ENCODE results near the gene PRPF40B.

The PRPF40B gene

DNA sequence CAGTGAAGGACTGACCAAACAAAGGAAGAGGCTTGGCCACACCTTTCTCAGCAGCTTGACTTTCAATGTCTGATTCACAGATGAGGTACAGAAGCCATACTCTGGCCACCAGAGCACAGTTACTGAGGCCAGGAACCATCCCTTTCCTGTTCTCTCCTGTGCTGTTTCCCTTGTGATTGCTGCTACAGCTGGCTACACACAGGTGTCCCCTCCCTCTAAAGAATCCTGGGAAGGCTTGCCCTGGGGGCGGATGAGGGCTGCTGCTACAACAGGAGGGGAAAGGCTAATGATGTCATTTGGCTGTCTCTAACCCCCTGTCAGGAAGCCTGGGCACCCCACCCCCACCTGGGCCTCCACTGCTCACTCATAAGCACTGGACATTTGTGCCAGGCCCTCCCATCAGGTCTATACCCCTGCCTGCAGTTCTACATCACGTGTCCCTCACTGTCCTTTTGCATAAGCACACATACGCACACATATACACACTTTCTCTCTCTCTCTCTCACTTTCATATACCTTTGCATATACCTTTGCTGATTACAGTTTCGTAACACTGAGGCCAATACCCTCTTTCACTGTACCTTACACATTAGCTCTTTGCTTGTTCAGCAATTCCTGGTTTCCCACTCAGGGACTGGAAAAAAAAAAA lies 41.4 kb downstream of the PRPF40B start:
- TF ChIP-seq, protein P1, sequence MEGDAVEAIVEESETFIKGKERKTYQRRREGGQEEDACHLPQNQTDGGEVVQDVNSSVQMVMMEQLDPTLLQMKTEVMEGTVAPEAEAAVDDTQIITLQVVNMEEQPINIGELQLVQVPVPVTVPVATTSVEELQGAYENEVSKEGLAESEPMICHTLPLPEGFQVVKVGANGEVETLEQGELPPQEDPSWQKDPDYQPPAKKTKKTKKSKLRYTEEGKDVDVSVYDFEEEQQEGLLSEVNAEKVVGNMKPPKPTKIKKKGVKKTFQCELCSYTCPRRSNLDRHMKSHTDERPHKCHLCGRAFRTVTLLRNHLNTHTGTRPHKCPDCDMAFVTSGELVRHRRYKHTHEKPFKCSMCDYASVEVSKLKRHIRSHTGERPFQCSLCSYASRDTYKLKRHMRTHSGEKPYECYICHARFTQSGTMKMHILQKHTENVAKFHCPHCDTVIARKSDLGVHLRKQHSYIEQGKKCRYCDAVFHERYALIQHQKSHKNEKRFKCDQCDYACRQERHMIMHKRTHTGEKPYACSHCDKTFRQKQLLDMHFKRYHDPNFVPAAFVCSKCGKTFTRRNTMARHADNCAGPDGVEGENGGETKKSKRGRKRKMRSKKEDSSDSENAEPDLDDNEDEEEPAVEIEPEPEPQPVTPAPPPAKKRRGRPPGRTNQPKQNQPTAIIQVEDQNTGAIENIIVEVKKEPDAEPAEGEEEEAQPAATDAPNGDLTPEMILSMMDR (IDR thresholded peaks at IDR 0.05) = no peak

DNA sequence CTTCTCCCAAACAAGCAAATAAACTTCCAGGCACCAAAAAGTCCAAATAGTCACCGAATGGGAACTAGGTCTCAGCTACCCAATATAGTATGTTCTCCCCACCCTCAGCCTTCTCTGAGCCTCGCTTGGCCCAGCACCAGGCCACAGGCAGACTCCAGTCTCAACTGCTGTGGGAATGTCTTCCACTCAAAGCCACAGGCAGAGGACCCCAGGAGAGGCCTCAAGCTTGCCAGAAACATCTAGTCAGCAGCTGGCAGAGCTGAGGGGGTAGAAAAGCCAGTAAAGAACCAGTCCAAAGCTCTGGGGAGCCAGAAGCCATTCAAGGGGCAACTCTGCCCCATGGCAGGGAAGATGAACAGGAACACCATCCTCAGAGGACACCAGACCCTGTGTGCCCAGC lies 42.0 kb downstream of the PRPF40B start:
- TF ChIP-seq, protein P1 (IDR thresholded peaks at IDR 0.05) = no peak

DNA sequence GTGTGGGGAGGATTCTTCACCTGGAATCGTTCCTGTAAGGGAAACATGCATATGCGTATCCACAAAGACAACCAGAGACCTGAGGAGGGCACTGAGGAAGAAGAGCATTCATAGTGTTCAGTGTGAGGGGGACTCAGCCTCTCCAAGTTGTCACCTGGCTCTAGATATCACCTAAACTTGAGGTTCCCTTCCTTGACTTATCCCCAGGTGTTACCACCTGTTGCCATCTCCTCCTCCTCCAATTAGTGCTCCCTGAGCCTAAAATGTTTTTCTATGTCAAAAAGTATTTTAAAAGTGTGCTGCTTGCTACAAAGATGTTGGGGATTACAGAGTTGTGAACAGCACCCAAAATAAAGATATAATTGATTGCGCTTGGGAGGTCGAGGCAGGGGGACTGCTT lies 42.8 kb downstream of the PRPF40B start:
- TF ChIP-seq, protein P1 (IDR thresholded peaks at IDR 0.05) = no peak

DNA sequence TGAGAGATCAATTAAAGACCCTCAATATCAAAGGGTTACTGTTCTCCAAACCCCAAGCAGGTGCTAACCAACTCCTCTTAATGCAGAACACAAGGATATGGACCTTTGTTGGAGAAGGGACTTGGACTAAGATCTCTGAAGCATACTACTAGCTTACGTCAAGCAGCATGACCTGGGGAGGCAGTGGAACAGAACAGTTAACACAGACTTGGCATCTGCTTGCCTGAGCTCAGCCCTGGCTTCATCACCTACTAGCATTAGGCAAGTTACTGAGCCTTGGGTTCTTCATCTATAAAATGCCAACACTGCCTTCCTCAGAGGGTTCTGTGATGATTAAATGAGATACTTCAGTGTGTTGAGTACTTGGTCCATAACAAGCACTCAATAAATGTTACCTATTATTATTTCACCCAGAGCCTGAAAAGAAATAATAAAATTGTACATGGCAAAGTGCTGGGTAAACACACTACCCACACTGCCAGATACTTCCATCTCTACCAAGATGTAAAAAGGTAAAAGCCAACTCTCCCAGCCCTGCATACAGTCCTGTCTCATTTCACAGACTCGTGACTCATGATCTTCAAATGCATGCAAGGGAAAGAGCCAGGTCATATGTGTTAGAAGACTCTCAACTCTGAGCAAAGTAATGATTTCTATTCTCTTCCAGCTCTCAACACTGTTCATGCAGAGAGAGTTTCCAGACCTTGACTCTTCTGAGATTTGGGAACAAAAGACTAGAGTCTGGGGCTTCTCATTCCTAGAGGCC lies 44.1 kb downstream of the PRPF40B start:
- TF ChIP-seq, protein P1 (IDR thresholded peaks at IDR 0.05) = no peak

DNA sequence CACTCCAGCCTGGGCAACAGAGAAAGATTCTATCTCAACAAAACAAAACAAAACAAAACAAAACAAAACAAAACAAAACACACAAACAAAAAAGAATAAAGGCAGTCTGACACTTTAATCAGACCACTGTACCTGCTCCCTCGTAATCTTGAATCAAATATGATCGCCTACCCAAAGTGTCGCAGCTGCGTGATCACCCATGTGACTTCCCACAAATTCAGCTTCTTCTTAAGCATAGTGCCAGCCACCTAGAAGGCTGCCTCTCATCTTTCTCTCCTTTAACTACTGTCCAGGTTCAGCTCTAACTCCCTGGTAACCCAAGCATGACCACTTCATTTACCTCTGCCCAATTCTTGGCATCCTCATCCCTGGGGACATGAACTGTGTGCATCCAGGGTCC lies 46.4 kb downstream of the PRPF40B start:
- TF ChIP-seq, protein P1 (IDR thresholded peaks at IDR 0.05) = no peak

DNA sequence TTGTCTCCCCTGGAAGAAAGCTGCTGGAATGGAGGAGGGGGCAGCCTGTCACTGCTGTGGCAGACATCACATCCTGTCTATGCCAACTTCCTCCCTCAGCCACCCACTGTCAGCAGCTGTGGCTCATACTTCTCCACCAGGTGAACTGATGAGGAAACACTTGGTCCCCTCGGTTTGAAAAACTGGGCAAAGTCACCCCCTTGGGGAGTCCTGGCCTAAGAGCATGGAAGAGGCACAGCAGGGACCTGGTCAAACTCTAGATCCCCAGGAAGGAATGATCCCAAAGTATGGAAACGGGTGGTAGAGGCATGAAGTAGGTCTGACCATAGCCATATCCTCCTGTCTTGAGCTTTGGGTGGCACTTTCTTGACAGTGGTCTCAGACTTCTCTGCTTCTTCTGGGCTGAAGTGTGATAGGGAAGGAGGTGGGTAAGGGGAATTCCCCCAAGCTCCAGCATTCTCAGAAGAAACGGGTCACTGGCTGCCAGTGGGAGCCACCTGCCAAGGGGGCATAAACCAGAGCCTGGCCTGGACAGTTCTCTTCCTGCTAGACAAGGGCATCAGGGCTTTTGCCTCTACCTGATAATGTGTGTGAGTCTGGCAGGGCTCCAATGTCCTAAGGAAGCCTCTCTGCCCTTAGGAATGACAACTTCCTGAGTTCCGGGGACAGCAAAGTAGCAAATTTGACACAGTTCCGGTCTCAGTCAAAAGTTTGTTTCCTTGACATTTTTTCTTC lies 47.8 kb downstream of the PRPF40B start:
- TF ChIP-seq, protein P1 (IDR thresholded peaks at IDR 0.05) = no peak

DNA sequence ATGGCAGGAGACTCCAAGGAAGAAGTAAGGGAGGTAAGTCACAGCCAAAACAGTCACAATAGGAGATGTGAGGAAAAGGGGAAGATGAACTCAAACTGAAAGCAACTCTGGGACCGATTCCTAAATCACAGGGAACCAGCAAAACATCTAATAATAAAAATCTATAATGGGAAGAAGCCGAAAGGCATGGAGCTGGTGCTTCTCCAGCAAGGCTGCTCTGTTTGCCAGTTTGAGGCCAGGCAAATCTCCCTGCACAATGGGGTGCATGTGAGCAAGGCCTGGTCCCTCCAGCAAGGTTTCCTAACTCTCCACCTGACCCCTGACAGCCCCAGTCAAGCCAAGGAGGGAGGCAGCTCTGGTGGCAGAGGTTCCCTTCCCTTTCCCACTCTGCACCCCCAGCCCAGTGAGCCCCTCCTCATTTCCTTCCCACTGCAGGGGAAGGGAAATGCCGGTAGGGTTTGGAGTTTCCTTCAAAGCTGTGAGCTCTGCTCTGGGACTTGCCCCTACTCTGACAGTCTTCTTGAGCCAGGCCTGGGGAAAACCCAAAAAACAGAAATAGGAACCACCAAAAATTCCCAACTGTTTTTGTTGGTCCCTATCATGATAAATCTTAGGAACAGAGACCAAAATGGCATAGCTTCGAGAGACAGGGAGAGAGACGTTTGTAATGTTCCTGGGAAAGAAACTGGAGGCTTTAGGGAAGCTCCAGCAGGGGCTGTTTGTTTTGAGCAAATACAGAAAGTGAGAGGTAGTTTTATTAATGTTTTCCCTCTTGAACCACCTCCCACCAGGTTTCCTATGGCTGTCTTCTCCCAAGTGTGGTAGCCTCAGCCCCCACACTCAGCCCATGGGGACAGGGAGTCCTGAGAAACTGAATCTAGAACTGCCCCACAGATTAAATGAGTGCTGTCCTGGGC lies 49.2 kb downstream of the PRPF40B start:
- TF ChIP-seq, protein P1 (IDR thresholded peaks at IDR 0.05) = no peak

Measured in LNCAP (cell line).